BLaER1 treated with 17β-estradiol and CSF1 and Interleukin-3, amounts not matched to agents 10 nM and 100 nM (cell line): ENCODE data around the gene ZBTB20.

Source experiments
- H3K27ac ChIP-seq, 11 experiments: shearing (Covaris generic); formaldehyde crosslinking; 2 replicates each; pipeline ENCODE4 v1.8.1; 2022
- H3K27me3 ChIP-seq, 11 experiments: shearing (Covaris generic); formaldehyde crosslinking; 2 replicates each; pipeline ENCODE4 v1.8.1; 2022
- H3K36me3 ChIP-seq, 11 experiments: shearing (Covaris generic); formaldehyde crosslinking; 2 replicates each; pipeline ENCODE4 v1.8.1; 2022
- H3K4me1 ChIP-seq, 10 experiments: shearing (Covaris generic); formaldehyde crosslinking; 2 replicates each; pipeline ENCODE4 v1.8.1; 2022
- H3K4me2 ChIP-seq, 11 experiments: shearing (Covaris generic); formaldehyde crosslinking; 2 replicates each; pipeline ENCODE4 v1.8.1; 2022
- H3K4me3 ChIP-seq, 10 experiments: shearing (Covaris generic); formaldehyde crosslinking; 2 replicates each; pipeline ENCODE4 v1.8.1; 2022
- H3K9ac ChIP-seq, 11 experiments: shearing (Covaris generic); formaldehyde crosslinking; 2 replicates each; pipeline ENCODE4 v1.8.1; 2022
- H3K9me3 ChIP-seq, 11 experiments: shearing (Covaris generic); formaldehyde crosslinking; replicated peaks in 1 of 11; 2 replicates each; pipeline ENCODE4 v1.8.1; 2022
- H4K20me1 ChIP-seq, 11 experiments: shearing (Covaris generic); formaldehyde crosslinking; 2 replicates each; pipeline ENCODE4 v1.8.1; 2022
- Cebpa-rat ChIP-seq, 11 experiments: shearing (Covaris generic); IDR thresholded peaks; 2 replicates each; pipeline ENCODE4 v1.8.1; 2022

The ZBTB20 gene

DNA sequence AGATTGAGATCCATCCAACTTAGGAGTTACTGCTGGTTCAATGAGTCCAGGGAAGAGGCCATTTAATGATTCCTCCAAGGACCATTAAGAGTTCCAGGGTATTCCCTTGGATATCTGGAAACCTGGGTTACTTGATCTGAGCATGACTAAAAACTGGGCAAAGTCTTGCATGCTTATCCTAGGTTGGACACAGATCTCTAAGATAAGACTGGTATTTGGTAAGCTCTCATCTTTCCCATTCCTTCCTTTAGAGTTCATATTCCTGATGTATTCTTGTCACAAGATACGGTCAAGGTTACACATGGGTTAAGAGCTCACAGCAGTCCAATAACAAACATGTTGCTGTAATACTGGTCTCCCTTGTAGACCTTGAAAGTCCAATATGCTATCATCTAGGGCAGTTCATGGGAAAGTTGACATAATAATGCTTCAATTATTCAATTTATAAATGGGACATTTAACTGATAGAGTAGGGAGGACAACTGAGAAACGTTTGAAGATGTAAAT is 551.5 kb downstream of the ZBTB20 start:
- H4K20me1 ChIP-seq = no peaks in the 10 kb centered on the region
- no peak overlapping the region for H3K27ac ChIP-seq
- no peaks in the 10 kb centered on the region for H3K36me3 ChIP-seq
- H3K4me3 ChIP-seq = no peak overlapping the region
- H3K4me1 ChIP-seq = no peaks in the 10 kb centered on the region; a peak in 1 of 20 replicates
- no peaks in the 10 kb centered on the region for H3K27me3 ChIP-seq
- TF ChIP-seq Cebpa-rat (IDR thresholded peaks at IDR 0.05) = no peak
- no peak overlapping the region for H3K4me2 ChIP-seq
- no peaks in the 10 kb centered on the region for H3K9me3 ChIP-seq
- no peak overlapping the region for H3K9ac ChIP-seq

DNA sequence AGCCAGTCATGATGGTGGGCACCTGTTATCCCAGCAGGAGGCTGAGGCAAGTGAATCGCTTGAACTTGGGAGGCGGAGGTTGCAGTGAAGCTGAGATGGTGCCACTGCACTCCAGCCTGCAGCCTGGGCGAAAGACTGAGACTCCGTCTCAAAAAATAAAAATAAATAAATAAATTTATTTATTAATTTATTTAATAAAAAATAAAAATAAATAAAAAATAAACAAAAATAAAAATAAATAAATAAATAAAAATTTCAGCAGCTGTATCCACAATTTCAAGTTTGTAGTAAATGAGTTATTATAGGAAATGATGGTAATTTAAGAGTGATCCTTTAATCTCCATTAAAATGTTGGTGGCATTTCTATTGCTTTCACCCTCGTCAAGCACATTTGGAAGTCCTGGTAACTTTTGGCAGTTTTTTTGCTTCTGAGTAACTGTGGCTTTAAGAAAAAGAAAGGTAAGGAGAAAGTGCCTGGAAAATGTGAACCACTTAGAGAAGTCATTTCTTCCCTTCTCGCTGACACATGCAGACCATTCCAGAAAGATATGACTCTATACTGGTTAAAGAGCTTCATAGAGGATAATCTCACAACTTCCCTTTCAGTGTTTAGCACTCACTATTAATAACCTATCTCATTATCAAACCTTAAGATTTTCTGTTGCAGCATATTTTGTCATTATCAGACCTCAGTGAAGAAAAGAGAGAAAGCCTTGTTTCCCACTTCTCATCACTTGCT is 556.6 kb downstream of the ZBTB20 start:
- Histone ChIP-seq H3K9me3 (no peaks in the 10 kb centered on the region), H3K4me3 (no peak overlapping the region), H3K4me2 (no peak overlapping the region), H3K9ac (no peak overlapping the region), H3K27me3 (no peaks in the 10 kb centered on the region), H3K36me3 (no peaks in the 10 kb centered on the region), H4K20me1 (no peaks in the 10 kb centered on the region), H3K4me1 (no peaks in the 10 kb centered on the region; a peak in 1 of 20 replicates), H3K27ac (no peak overlapping the region)
- TF ChIP-seq Cebpa-rat (IDR thresholded peaks at IDR 0.05) = no peak

DNA sequence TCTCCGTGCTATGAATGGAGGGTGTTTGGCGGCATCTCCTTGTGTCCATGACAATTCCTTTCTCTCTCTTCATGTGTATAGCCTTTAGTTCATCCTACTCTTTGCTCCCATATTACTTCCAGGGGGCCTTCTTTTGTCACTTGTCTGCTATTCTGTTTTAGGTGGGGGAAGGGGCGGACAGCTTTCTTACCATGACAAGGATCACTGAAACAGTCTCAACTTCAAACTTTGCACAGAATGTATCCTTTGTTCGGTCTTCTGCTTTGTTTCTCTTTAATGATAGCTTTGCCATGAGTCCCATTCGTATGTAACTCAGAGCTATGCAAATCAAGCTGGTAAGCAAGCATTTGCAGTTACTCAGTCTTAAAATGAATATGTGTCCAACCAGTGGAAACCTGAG is 559.1 kb downstream of the ZBTB20 start:
- Histone ChIP-seq H3K9ac (no peak overlapping the region), H3K36me3 (no peaks in the 10 kb centered on the region), H3K27me3 (no peaks in the 10 kb centered on the region), H3K4me3 (no peak overlapping the region), H3K9me3 (no peaks in the 10 kb centered on the region), H3K27ac (no peak overlapping the region), H4K20me1 (no peaks in the 10 kb centered on the region), H3K4me2 (no peak overlapping the region), H3K4me1 (no peaks in the 10 kb centered on the region; a peak in 1 of 20 replicates)
- no peak for TF ChIP-seq Cebpa-rat (IDR thresholded peaks at IDR 0.05)

DNA sequence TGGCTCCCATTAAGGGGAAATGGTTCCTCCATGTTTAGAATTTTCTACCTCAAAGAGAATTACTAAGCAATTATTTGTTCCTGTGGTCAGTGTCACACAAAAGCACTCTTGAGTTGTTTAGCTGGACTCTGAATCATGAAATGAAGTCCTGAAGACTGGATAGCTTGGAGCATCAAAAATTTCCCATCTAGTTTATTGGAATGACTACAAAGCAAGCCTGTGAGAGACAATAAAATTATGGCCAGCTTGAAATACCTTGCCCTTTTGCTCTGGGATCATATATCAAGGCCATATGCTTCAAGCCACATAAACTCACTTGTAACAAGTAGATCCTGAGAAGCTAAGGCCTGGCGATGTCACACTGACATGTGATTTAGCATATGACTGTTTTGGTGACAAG is 561.0 kb downstream of the ZBTB20 start:
- H3K4me1 ChIP-seq = no peaks in the 10 kb centered on the region; a peak in 1 of 20 replicates
- no peak for TF ChIP-seq Cebpa-rat (IDR thresholded peaks at IDR 0.05)
- no peaks in the 10 kb centered on the region for H4K20me1 ChIP-seq
- no peak overlapping the region for H3K9ac ChIP-seq
- no peak overlapping the region for H3K4me2 ChIP-seq
- no peak overlapping the region for H3K27ac ChIP-seq
- no peaks in the 10 kb centered on the region for H3K36me3 ChIP-seq
- H3K27me3 ChIP-seq = no peaks in the 10 kb centered on the region
- no peak overlapping the region for H3K4me3 ChIP-seq
- no peaks in the 10 kb centered on the region for H3K9me3 ChIP-seq

GRCh38 chr3:114585687-114586086 is 561.4 kb downstream of the ZBTB20 start:
- H3K9me3 ChIP-seq = no peaks in the 10 kb centered on the region
- H3K36me3 ChIP-seq = no peaks in the 10 kb centered on the region
- no peak for TF ChIP-seq Cebpa-rat (IDR thresholded peaks at IDR 0.05)
- H3K27ac ChIP-seq = no peak overlapping the region
- no peaks in the 10 kb centered on the region for H4K20me1 ChIP-seq
- no peak overlapping the region for H3K4me2 ChIP-seq
- H3K9ac ChIP-seq = no peak overlapping the region
- H3K4me1 ChIP-seq = no peaks in the 10 kb centered on the region; a peak in 1 of 20 replicates
- no peaks in the 10 kb centered on the region for H3K27me3 ChIP-seq
- no peak overlapping the region for H3K4me3 ChIP-seq

GRCh38 chr3:114584734-114585371 is 562.2 kb downstream of the ZBTB20 start:
- no peak overlapping the region for H3K4me3 ChIP-seq
- H3K27me3 ChIP-seq = no peaks in the 10 kb centered on the region
- H3K36me3 ChIP-seq = no peaks in the 10 kb centered on the region
- no peaks in the 10 kb centered on the region for H3K9me3 ChIP-seq
- no peaks in the 10 kb centered on the region for H3K4me1 ChIP-seq
- no peak overlapping the region for H3K9ac ChIP-seq
- TF ChIP-seq Cebpa-rat (IDR thresholded peaks at IDR 0.05) = no peak
- H3K27ac ChIP-seq = no peak overlapping the region
- no peak overlapping the region for H3K4me2 ChIP-seq
- H4K20me1 ChIP-seq = no peaks in the 10 kb centered on the region

- Histone ChIP-seq H3K4me1 (no peaks in the 10 kb centered on the region), H3K27ac (no peak overlapping the region), H3K9ac (no peak overlapping the region), H3K4me2 (no peak overlapping the region), H4K20me1 (no peaks in the 10 kb centered on the region), H3K27me3 (no peaks in the 10 kb centered on the region), H3K9me3 (no peaks in the 10 kb centered on the region), H3K4me3 (no peak overlapping the region), H3K36me3 (no peaks in the 10 kb centered on the region)
- no peak for TF ChIP-seq Cebpa-rat (IDR thresholded peaks at IDR 0.05)
These were observed 564.2 kb downstream of the ZBTB20 start for GRCh38 chr3:114582929-114583328.

DNA sequence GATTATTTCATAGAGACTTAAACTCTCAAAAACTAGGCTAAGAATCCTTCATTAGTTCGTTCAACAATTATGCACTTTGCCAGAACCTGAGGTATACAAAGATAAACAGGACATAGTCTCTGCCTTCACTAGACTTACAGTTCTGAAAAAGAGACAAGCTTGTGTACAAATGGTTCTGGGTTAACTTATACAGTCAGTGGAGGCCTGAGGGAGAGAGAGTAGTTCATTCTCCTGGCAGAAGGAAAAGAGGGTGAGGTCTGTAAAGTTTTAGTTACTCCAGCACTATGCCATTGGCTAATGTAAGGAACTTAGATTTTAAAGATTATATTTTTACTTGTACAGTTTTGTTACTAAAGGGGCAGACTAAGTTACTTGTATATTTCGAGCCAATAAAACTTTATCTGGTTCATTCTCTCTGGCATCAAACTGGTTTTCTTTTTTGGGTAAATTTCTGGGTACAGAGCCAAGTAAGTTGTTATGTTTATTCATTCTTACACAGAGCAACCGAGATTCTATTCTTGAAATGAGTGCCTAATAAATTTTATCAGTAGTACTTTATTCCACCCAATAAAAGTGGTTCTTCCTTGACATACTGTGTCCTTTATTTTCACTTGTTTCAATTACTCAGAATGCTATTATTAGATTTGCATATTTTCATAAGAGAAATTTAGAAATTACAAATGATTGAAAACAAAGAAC is 574.6 kb downstream of the ZBTB20 start:
- no peaks in the 10 kb centered on the region for H3K36me3 ChIP-seq
- no peak overlapping the region for H3K4me3 ChIP-seq
- no peak overlapping the region for H3K4me2 ChIP-seq
- TF ChIP-seq Cebpa-rat (IDR thresholded peaks at IDR 0.05) = no peak
- no peaks in the 10 kb centered on the region for H3K4me1 ChIP-seq
- no peaks in the 10 kb centered on the region for H3K27me3 ChIP-seq
- H3K27ac ChIP-seq = no peak overlapping the region
- H3K9ac ChIP-seq = no peak overlapping the region
- H4K20me1 ChIP-seq = no peaks in the 10 kb centered on the region
- H3K9me3 ChIP-seq = no peaks in the 10 kb centered on the region

- Histone ChIP-seq H3K27me3 (no peaks in the 10 kb centered on the region), H3K4me2 (no peak overlapping the region)
These were observed 575.7 kb downstream of the ZBTB20 start for GRCh38 chr3:114571363-114571762.

More at GRCh38 chr3:114571363-114571762, 575.7 kb downstream of the ZBTB20 start:
- H3K36me3 ChIP-seq = no peaks in the 10 kb centered on the region
- H3K27ac ChIP-seq = no peak overlapping the region
- no peaks in the 10 kb centered on the region for H3K9me3 ChIP-seq
- H3K9ac ChIP-seq = no peak overlapping the region
- H3K4me3 ChIP-seq = no peak overlapping the region
- H4K20me1 ChIP-seq = no peaks in the 10 kb centered on the region
- peaks cover 0 to 6% (median 4%) of the 10 kb centered on the region in 10 experiments; a peak in 7 of 20 replicates for H3K4me1 ChIP-seq
- no peak for TF ChIP-seq Cebpa-rat (IDR thresholded peaks at IDR 0.05)
